HepG2 (cell line): ENCODE data around the gene DNAL4. TPM values are rescaled to one million over a fixed set of nuclear protein-coding genes. Genes with fewer than 3 reads are reported as not detected.
A peak's percentile ranks its signal among the peaks of the same experiment; 100 is the strongest.

Experiments used
- AKAP8 ChIP-seq: sonication (generic); formaldehyde crosslinking; IDR thresholded peaks from 2 replicates; pipeline ENCODE4 v1.5.1; 2020; ENCODE audit warnings: mild to moderate bottlenecking, missing genetic modification reagents
- CBX1 ChIP-seq: IDR thresholded peaks from one replicate; pipeline ENCODE4 v1.6.1; 2016; ENCODE audit warnings: antibody characterized with exemption, low read depth
- CREB1 ChIP-seq, 2 experiments: fragments of 450-650 bp in 1 of 2; IDR thresholded peaks; 2 replicates each; pipeline ENCODE4 v1.6.1; 2016 to 2017; ENCODE audit warnings: control low read depth in 1 of 2, mild to moderate bottlenecking in 1 of 2, missing compliant biosample characterization in 1 of 2, missing genetic modification characterization in 1 of 2
- MAZ ChIP-seq, 2 experiments: sonication (generic) in 1 of 2; formaldehyde crosslinking in 1 of 2; IDR thresholded peaks; 2 replicates each; pipeline versions ENCODE4 v1.5.0 to v1.6.1; 2012 to 2020; ENCODE audit warnings: low read depth in 2 of 2, mild to moderate bottlenecking in 2 of 2, borderline replicate concordance in 1 of 2, improper control_type of control experiment in 1 of 2, low read length in 1 of 2, missing genetic modification reagents in 1 of 2, moderate library complexity in 1 of 2
- REL ChIP-seq: sonication (generic); formaldehyde crosslinking; conservative IDR thresholded peaks from 2 replicates; pipeline ENCODE4 v1.8.0; 2022; ENCODE audit warnings: mild to moderate bottlenecking, missing genetic modification reagents, moderate library complexity
- RFXANK ChIP-seq: IDR thresholded peaks from 2 replicates; pipeline ENCODE4 v1.6.1; 2016
- SRSF9 ChIP-seq: fragments of 200-400 bp; formaldehyde crosslinking; IDR thresholded peaks from 2 replicates; pipeline ENCODE4 v1.6.1; 2018; ENCODE audit warnings: borderline replicate concordance, mild to moderate bottlenecking, low read depth, low read length; ENCODE audit not compliant: insufficient read depth, poor library complexity, severe bottlenecking
- ZEB1 ChIP-seq: IDR thresholded peaks from 2 replicates; pipeline ENCODE4 v1.6.1; 2012; ENCODE audit warnings: mild to moderate bottlenecking, low read depth, inconsistent platforms; ENCODE audit not compliant: insufficient replicate concordance
- ZNF326 ChIP-seq: sonication (generic); formaldehyde crosslinking; IDR thresholded peaks from 2 replicates; pipeline ENCODE4 v1.4.0; 2020; ENCODE audit warnings: missing genetic modification reagents, borderline replicate concordance
- ZNF496 ChIP-seq: sonication (generic); formaldehyde crosslinking; IDR thresholded peaks from 2 replicates; pipeline ENCODE4 v1.8.1; 2023; ENCODE audit warnings: mild to moderate bottlenecking, moderate library complexity, missing genetic modification reagents; ENCODE audit not compliant: insufficient replicate concordance
- polyA plus RNA-seq, 8 experiments: library from polyadenylated mRNA; depleted of rRNA in 3 of 8; stranded (reverse) in 7 of 8; unstranded in 1 of 8; fragments of >200 nt; fragmentation: Illumina TruSeq in 4 of 8; extraction: Trizol in 4 of 8; gene quantifications; 2 replicates each; pipeline versions ENCODE4 v1.2.1 to v1.2.3, GENCODE V29; 2011 to 2016; ENCODE audit warnings: low read depth in 4 of 8, missing spikeins in 1 of 8, mixed read lengths in 1 of 8; ENCODE audit not compliant: insufficient read depth in 1 of 8
- total RNA-seq, 5 experiments: library from RNA; depleted of rRNA; stranded (reverse); fragments of >200 nt; fragmentation: Illumina TruSeq; extraction: Trizol; gene quantifications; 2 replicates each; pipeline ENCODE4 v1.2.3, GENCODE V29; 2016; ENCODE audit warnings: low read depth in 1 of 5
- TF ChIP-seq, protein P1 (sequence below), 2 experiments: fragments of 450-650 bp in 1 of 2; sonication (generic) in 1 of 2; formaldehyde crosslinking in 1 of 2; IDR thresholded peaks; 2 replicates each; pipeline versions ENCODE4 v1.6.1 to v1.8.0; 2016 to 2022; ENCODE audit warnings: antibody characterized with exemption in 1 of 2, mild to moderate bottlenecking in 1 of 2, missing genetic modification reagents in 1 of 2
- TF ChIP-seq, protein P2 (sequence below): IDR thresholded peaks from 2 replicates; pipeline ENCODE4 v1.6.1; 2016
- TF ChIP-seq, protein P3 (sequence below): sonication (generic); formaldehyde crosslinking; IDR thresholded peaks from 2 replicates; pipeline ENCODE4 v1.9.0; 2022; ENCODE audit warnings: low read depth, missing genetic modification reagents
- TF ChIP-seq, protein P4 (sequence below): sonication (generic); formaldehyde crosslinking; IDR thresholded peaks from 2 replicates; pipeline ENCODE4 v1.4.0; 2020; ENCODE audit warnings: missing genetic modification reagents

The DNAL4 gene
- total and polyA plus RNA-seq, 2 of the 13 experiments (the other 11 are each of a cell fraction or from before 2014, with no cell fraction given) = 8.0 to 10.7 TPM

DNA sequence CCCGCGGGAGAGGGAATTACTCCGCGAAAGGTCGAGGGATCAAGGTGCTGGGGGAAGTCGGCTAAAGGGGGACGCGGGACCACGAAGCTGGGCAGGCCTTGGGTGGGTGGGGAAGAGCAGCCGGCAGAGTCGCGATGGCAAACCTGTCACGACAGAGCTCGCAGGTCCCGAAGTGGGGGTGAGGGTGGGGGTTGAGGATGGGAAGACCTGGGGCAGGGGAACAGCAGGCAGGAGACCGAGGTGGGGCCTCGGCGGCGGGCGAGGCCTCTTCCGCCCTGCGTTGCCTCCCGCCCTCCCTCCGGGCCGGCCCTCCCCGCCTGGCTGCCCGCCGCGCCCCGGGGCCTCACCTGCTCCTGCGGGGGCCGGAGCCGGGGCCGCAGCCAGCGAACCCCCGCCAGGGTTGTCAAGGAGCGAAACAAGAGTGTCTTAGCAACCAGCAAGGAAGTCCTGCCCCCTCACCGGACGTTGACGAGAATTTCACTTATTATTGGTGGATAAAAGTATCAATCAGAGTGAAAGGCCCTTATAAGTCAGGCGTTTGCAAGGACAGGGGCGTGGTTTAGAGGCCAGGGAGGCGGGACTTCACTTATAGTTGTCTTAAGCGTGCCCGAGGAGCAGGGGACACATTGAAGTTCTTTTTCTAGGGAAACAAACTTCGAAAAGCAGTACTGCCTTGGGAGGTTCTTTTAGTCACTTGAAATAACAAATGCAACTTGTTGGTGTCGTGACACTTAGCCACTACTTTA is at the start of gene DNAL4 (continued):
- TF ChIP-seq, protein P1, sequence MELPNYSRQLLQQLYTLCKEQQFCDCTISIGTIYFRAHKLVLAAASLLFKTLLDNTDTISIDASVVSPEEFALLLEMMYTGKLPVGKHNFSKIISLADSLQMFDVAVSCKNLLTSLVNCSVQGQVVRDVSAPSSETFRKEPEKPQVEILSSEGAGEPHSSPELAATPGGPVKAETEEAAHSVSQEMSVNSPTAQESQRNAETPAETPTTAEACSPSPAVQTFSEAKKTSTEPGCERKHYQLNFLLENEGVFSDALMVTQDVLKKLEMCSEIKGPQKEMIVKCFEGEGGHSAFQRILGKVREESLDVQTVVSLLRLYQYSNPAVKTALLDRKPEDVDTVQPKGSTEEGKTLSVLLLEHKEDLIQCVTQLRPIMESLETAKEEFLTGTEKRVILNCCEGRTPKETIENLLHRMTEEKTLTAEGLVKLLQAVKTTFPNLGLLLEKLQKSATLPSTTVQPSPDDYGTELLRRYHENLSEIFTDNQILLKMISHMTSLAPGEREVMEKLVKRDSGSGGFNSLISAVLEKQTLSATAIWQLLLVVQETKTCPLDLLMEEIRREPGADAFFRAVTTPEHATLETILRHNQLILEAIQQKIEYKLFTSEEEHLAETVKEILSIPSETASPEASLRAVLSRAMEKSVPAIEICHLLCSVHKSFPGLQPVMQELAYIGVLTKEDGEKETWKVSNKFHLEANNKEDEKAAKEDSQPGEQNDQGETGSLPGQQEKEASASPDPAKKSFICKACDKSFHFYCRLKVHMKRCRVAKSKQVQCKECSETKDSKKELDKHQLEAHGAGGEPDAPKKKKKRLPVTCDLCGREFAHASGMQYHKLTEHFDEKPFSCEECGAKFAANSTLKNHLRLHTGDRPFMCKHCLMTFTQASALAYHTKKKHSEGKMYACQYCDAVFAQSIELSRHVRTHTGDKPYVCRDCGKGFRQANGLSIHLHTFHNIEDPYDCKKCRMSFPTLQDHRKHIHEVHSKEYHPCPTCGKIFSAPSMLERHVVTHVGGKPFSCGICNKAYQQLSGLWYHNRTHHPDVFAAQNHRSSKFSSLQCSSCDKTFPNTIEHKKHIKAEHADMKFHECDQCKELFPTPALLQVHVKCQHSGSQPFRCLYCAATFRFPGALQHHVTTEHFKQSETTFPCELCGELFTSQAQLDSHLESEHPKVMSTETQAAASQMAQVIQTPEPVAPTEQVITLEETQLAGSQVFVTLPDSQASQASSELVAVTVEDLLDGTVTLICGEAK (IDR thresholded peaks at IDR 0.05) = no peak
- TF ChIP-seq, protein P1 (CRISPR knock-in tag; IDR thresholded peaks at IDR 0.05) = no peak
- TF ChIP-seq CREB1 (IDR thresholded peaks at IDR 0.05) (peak; percentile 64), CREB1 (CRISPR knock-in tag; IDR thresholded peaks at IDR 0.05) (peak; percentile 68), ZNF326 (CRISPR knock-in tag) (no peak), RFXANK (CRISPR knock-in tag) (no peak), REL (CRISPR knock-in tag) (no peak), CBX1 (no peak), SRSF9 (no peak), ZNF496 (no peak), ZEB1 (no peak), AKAP8 (CRISPR knock-in tag) (no peak), MAZ (IDR thresholded peaks at IDR 0.05; ENCODE audit: borderline replicate concordance, low read depth, low read length) (peak; percentile 74; the same call in 1 of the 2 replicates), MAZ (CRISPR knock-in tag; IDR thresholded peaks at IDR 0.05; ENCODE audit: low read depth) (peak; percentile 44; the same call in 1 of the 2 replicates)
- TF ChIP-seq, protein P2, sequence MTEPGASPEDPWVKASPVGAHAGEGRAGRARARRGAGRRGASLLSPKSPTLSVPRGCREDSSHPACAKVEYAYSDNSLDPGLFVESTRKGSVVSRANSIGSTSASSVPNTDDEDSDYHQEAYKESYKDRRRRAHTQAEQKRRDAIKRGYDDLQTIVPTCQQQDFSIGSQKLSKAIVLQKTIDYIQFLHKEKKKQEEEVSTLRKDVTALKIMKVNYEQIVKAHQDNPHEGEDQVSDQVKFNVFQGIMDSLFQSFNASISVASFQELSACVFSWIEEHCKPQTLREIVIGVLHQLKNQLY (CRISPR knock-in tag) = no peak
- TF ChIP-seq, protein P3, sequence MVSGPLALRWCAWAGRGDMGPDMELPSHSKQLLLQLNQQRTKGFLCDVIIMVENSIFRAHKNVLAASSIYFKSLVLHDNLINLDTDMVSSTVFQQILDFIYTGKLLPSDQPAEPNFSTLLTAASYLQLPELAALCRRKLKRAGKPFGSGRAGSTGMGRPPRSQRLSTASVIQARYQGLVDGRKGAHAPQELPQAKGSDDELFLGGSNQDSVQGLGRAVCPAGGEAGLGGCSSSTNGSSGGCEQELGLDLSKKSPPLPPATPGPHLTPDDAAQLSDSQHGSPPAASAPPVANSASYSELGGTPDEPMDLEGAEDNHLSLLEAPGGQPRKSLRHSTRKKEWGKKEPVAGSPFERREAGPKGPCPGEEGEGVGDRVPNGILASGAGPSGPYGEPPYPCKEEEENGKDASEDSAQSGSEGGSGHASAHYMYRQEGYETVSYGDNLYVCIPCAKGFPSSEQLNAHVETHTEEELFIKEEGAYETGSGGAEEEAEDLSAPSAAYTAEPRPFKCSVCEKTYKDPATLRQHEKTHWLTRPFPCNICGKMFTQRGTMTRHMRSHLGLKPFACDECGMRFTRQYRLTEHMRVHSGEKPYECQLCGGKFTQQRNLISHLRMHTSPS (CRISPR knock-in tag) = no peak
- TF ChIP-seq, protein P4, sequence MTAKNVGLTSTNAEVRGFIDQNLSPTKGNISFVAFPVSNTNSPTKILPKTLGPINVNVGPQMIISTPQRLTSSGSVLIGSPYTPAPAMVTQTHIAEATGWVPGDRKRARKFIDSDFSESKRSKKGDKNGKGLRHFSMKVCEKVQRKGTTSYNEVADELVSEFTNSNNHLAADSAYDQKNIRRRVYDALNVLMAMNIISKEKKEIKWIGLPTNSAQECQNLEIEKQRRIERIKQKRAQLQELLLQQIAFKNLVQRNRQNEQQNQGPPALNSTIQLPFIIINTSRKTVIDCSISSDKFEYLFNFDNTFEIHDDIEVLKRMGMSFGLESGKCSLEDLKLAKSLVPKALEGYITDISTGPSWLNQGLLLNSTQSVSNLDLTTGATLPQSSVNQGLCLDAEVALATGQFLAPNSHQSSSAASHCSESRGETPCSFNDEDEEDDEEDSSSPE (CRISPR knock-in tag) = no peak
